Stimulated activated CD8-positive, alpha-beta memory T cell treated with anti-CD3 and anti-CD28 coated beads, Interleukin-7, amount 100 ng/mL, for 48 hours (primary cell): ENCODE results near the gene PUM1.
"Not testable (repeated sequence)": the region's sequence is repeated elsewhere in the genome, so short reads cannot be mapped to it uniquely, and the experiment has no call there.

ENCODE experiments used
- DNase-seq, 2 donors: peaks; one replicate each; pipeline ENCODE4 v3.0.0-alpha.2; 2020; ENCODE audit warnings: low read depth in 1 of 2; ENCODE audit errors: extremely low read depth in 1 of 2

The PUM1 gene

GRCh38 chr1:31065310-31066217 is at the start of gene PUM1:
Gene PUM1 (minus strand): TSS chr1:31065717. CDS start chr1:31059566, 6,151 bp downstream.
- peak; percentile 98 to 100 for DNase-seq

- no peak for DNase-seq
These were observed 46.9 kb upstream of the PUM1 start for GRCh38 chr1:31112266-31112935.

- no peak for DNase-seq
These were observed 45.9 kb upstream of the PUM1 start for GRCh38 chr1:31111290-31111951.

- DNase-seq, result no peak
These were observed 45.3 kb upstream of the PUM1 start for GRCh38 chr1:31110846-31111245.

- DNase-seq, result no peak
These were observed 43.3 kb upstream of the PUM1 start for GRCh38 chr1:31108861-31109260.

GRCh38 chr1:31105646-31106045 is 40.1 kb upstream of the PUM1 start:
- DNase-seq, result no peak

- no peak for DNase-seq
These were observed 37.0 kb upstream of the PUM1 start for GRCh38 chr1:31102501-31102950.

GRCh38 chr1:31101147-31101502 is 35.6 kb upstream of the PUM1 start:
- no peak for DNase-seq

GRCh38 chr1:31099293-31100032 is 33.9 kb upstream of the PUM1 start:
- no peak for DNase-seq

GRCh38 chr1:31095985-31096384 is 30.5 kb upstream of the PUM1 start:
- no peak for DNase-seq

- no peak for DNase-seq
These were observed 29.9 kb upstream of the PUM1 start for GRCh38 chr1:31095298-31095981.

GRCh38 chr1:31088081-31088480 is 22.6 kb upstream of the PUM1 start:
- DNase-seq, result not testable (repeated sequence)

- DNase-seq, result no peak
These were observed 19.5 kb upstream of the PUM1 start for GRCh38 chr1:31084782-31085569.

- DNase-seq, result no peak
These were observed 16.9 kb upstream of the PUM1 start for GRCh38 chr1:31082385-31082784.

GRCh38 chr1:31073044-31073443 is 7.5 kb upstream of the PUM1 start:
- DNase-seq, result no peak

GRCh38 chr1:31072304-31072746 is 6.8 kb upstream of the PUM1 start:
- no peak for DNase-seq

GRCh38 chr1:31069392-31069791 is 3.9 kb upstream of the PUM1 start:
- no peak for DNase-seq

- DNase-seq, result peak; percentile 4 to 5
These were observed 703 bp downstream of the PUM1 start for GRCh38 chr1:31064718-31065309.

- DNase-seq, result no peak
These were observed 1.3 kb downstream of the PUM1 start for GRCh38 chr1:31064111-31064717.
